HepG2 (cell line): ENCODE measurements around the gene CALR. TPM values are rescaled to one million over a fixed set of nuclear protein-coding genes. Genes with fewer than 3 reads are reported as not detected.

Experiments used
- ATAC-seq: fragments of 200-7000 bp; cut with Tn5 transposase; 3 replicates; pipeline ENCODE4 v1.9.1; 2020; ENCODE audit warnings: mild to moderate bottlenecking, moderate library complexity
- BruUV-seq: library from RNA; stranded (reverse); fragments of 400-500 nt; replicated peaks from 2 replicates; lab custom pipeline; 2021; lab: Mats Ljungman, UMichigan
- CTCF ChIA-PET: fragments of 300-600 bp; formaldehyde crosslinking; extraction: SDS; loops from one replicate; lab custom pipeline; 2021; ENCODE audit warnings: low total read pairs, inconsistent platforms, low intra/inter-chr PET ratio; lab: Yijun Ruan, JAX
- POLR2A ChIA-PET: fragments of 350-600 bp; sonication (Branson Sonifier 250); formaldehyde crosslinking; loops from one replicate; lab custom pipeline; 2020; ENCODE audit warnings: antibody characterized with exemption, inconsistent platforms; lab: Yijun Ruan, JAX
- DNase-seq: peaks from one replicate; pipeline ENCODE4 v3.0.0-alpha.2; 2015; ENCODE audit warnings: low spot score
- FAIRE-seq: peaks from 3 replicates; lab custom pipeline; 2011; peaks lifted over from hg19 to GRCh38; lab: Jason Lieb, UNC
- H2AFZ ChIP-seq: one replicate; pipeline ENCODE4 v1.6.1; 2011; ENCODE audit warnings: low read length, inconsistent platforms
- H3K27ac ChIP-seq: fragments of 300-600 bp; 3 replicates; pipeline ENCODE4 v1.8.0; 2011; ENCODE audit warnings: mixed run types, mild to moderate bottlenecking, mixed read lengths, low read length, inconsistent platforms; ENCODE audit not compliant: insufficient read depth; ENCODE audit errors: extremely low read length
- H3K27me3 ChIP-seq, 2 experiments: fragments of 200-600 bp in 1 of 2; 2 replicates in 1 of 2; 3 replicates in 1 of 2; pipeline versions ENCODE4 v1.6.0 to v1.8.0; 2011; ENCODE audit warnings: low read length in 2 of 2, mild to moderate bottlenecking in 2 of 2, moderate library complexity in 2 of 2, inconsistent platforms in 1 of 2; ENCODE audit not compliant: insufficient read depth in 2 of 2, control insufficient read depth in 1 of 2
- H3K36me3 ChIP-seq, 2 experiments: fragments of 200-600 bp in 1 of 2; replicated peaks in 1 of 2; 2 replicates in 1 of 2; 3 replicates in 1 of 2; pipeline versions ENCODE4 v1.5.1 to v1.8.0; 2011; ENCODE audit warnings: low read length in 2 of 2, inconsistent platforms in 1 of 2; ENCODE audit not compliant: insufficient read depth in 2 of 2, control insufficient read depth in 1 of 2
- H3K4me1 ChIP-seq: 2 replicates; pipeline ENCODE4 v1.5.1; 2012; ENCODE audit warnings: low read length, inconsistent platforms; ENCODE audit not compliant: insufficient read depth
- H3K4me2 ChIP-seq: 2 replicates; pipeline ENCODE4 v1.6.0; 2011; ENCODE audit warnings: low read depth, low read length, inconsistent platforms
- H3K4me3 ChIP-seq, 3 experiments: fragments of 200-600 bp in 1 of 3; sonication (generic), shearing (Covaris generic) in 1 of 3; replicated peaks in 1 of 3; 2 replicates each; pipeline ENCODE4 v1.5.1; 2011 to 2016; ENCODE audit warnings: low read length in 3 of 3, inconsistent platforms in 2 of 3, low read depth in 2 of 3, mild to moderate bottlenecking in 2 of 3, control low read depth in 1 of 3, mixed read lengths in 1 of 3; ENCODE audit not compliant: insufficient read depth in 1 of 3
- H3K79me2 ChIP-seq: one replicate; pipeline ENCODE4 v1.6.1; 2011; ENCODE audit warnings: low read length, inconsistent platforms; ENCODE audit not compliant: insufficient read depth
- H3K9ac ChIP-seq: 2 replicates; pipeline ENCODE4 v1.6.0; 2011; ENCODE audit warnings: mild to moderate bottlenecking, low read depth, low read length, inconsistent platforms; ENCODE audit not compliant: insufficient read depth
- H3K9me3 ChIP-seq: 2 replicates; pipeline ENCODE4 v1.5.1; 2012; ENCODE audit warnings: mild to moderate bottlenecking, low read length
- H4K20me1 ChIP-seq: 2 replicates; pipeline ENCODE4 v1.6.0; 2011; ENCODE audit warnings: inconsistent platforms, mild to moderate bottlenecking, low read length, moderate library complexity; ENCODE audit not compliant: insufficient read depth
- KAT2B ChIP-seq: fragments of 150-350 bp; IDR thresholded peaks from 2 replicates; pipeline ENCODE4 v1.6.1; 2014; ENCODE audit warnings: low read depth, low read length, borderline replicate concordance
- MAFK ChIP-seq, 2 experiments: IDR thresholded peaks in 1 of 2; conservative IDR thresholded peaks in 1 of 2; 2 replicates each; pipeline ENCODE4 v1.6.1; 2011; ENCODE audit warnings: improper control_type of control experiment in 2 of 2, low read length in 2 of 2
- MED1 ChIP-seq: sonication (generic); formaldehyde crosslinking; IDR thresholded peaks from 2 replicates; pipeline ENCODE4 v1.4.0; 2020; ENCODE audit warnings: missing genetic modification reagents
- PCBP1 ChIP-seq: fragments of 200-400 bp; formaldehyde crosslinking; IDR thresholded peaks from 2 replicates; pipeline ENCODE4 v1.6.1; 2017; ENCODE audit warnings: mild to moderate bottlenecking, low read depth, low read length, borderline replicate concordance
- YEATS2 ChIP-seq: sonication (generic); formaldehyde crosslinking; IDR thresholded peaks from 2 replicates; pipeline ENCODE4 v1.4.0; 2020; ENCODE audit warnings: missing genetic modification reagents, borderline replicate concordance
- ZBTB7A ChIP-seq: sonication (generic); formaldehyde crosslinking; IDR thresholded peaks from 2 replicates; pipeline ENCODE4 v1.8.0; 2022; ENCODE audit warnings: mild to moderate bottlenecking, missing genetic modification reagents
- ZNF367 ChIP-seq: sonication (generic); formaldehyde crosslinking; IDR thresholded peaks from 2 replicates; pipeline ENCODE4 v1.4.0; 2020; ENCODE audit warnings: missing genetic modification reagents, borderline replicate concordance
- ZNF512 ChIP-seq: sonication (generic); formaldehyde crosslinking; IDR thresholded peaks from 2 replicates; pipeline ENCODE4 v1.4.0; 2020; ENCODE audit warnings: mild to moderate bottlenecking, missing genetic modification reagents
- ZNF547 ChIP-seq: sonication (generic); formaldehyde crosslinking; IDR thresholded peaks from 2 replicates; pipeline ENCODE4 v1.5.1; 2020; ENCODE audit warnings: mild to moderate bottlenecking, missing genetic modification reagents
- ZNF660 ChIP-seq: sonication (generic); formaldehyde crosslinking; IDR thresholded peaks from 2 replicates; pipeline ENCODE4 v1.5.1; 2020; ENCODE audit warnings: mild to moderate bottlenecking, low read depth, missing genetic modification reagents, borderline replicate concordance
- WGBS: methylation state at CpG from one replicate; pipeline ENCODE4 v1.1.6; 2017; ENCODE audit warnings: low lambda C conversion rate; 5-methylcytosine and 5-hydroxymethylcytosine counted together
- in situ Hi-C: cut with HindIII; loops from 2 replicates; pipeline ENCODE4 v1.10.0; 2017; ENCODE audit warnings: low pct_unique_long_range_greater_than_20kb; ENCODE audit not compliant: extremely low pct_ligation_motif_present
- intact Hi-C: fragments of 100-400 bp; cut with micrococcal nuclease; formaldehyde crosslinking; loops from one replicate; pipeline ENCODE4 v1.10.0; 2022; ENCODE audit not compliant: unreplicated experiment
- polyA plus RNA-seq, 8 experiments: library from polyadenylated mRNA; depleted of rRNA in 3 of 8; stranded (reverse) in 7 of 8; unstranded in 1 of 8; fragments of >200 nt; fragmentation: Illumina TruSeq in 4 of 8; extraction: Trizol in 4 of 8; gene quantifications; 2 replicates each; pipeline versions ENCODE4 v1.2.1 to v1.2.3, GENCODE V29; 2011 to 2016; ENCODE audit warnings: low read depth in 4 of 8, missing spikeins in 1 of 8, mixed read lengths in 1 of 8; ENCODE audit not compliant: insufficient read depth in 1 of 8
- total RNA-seq, 5 experiments: library from RNA; depleted of rRNA; stranded (reverse); fragments of >200 nt; fragmentation: Illumina TruSeq; extraction: Trizol; gene quantifications; 2 replicates each; pipeline ENCODE4 v1.2.3, GENCODE V29; 2016; ENCODE audit warnings: low read depth in 1 of 5
- TF ChIP-seq, protein P1 (sequence below): sonication (generic); formaldehyde crosslinking; IDR thresholded peaks from 2 replicates; pipeline ENCODE4 v1.8.1; 2023; ENCODE audit warnings: mild to moderate bottlenecking, missing genetic modification reagents
- TF ChIP-seq, protein P2 (sequence below): sonication (generic); formaldehyde crosslinking; IDR thresholded peaks from 2 replicates; pipeline ENCODE4 v1.4.0; 2020; ENCODE audit warnings: missing genetic modification reagents
- TF ChIP-seq, protein P3 (sequence below): sonication (generic); formaldehyde crosslinking; IDR thresholded peaks from 2 replicates; pipeline ENCODE4 v1.9.0; 2021; ENCODE audit warnings: missing genetic modification reagents, borderline replicate concordance
- TF ChIP-seq, protein P4 (sequence below): sonication (generic); formaldehyde crosslinking; conservative IDR thresholded peaks from 2 replicates; pipeline ENCODE4 v1.5.0; 2020; ENCODE audit warnings: missing genetic modification reagents
- TF ChIP-seq, protein P5 (sequence below): sonication (generic); formaldehyde crosslinking; IDR thresholded peaks from 2 replicates; pipeline ENCODE4 v1.5.0; 2020; ENCODE audit warnings: mild to moderate bottlenecking, missing genetic modification reagents, borderline replicate concordance

The CALR gene
- total and polyA plus RNA-seq, 2 of the 13 experiments (the other 11 are each of a cell fraction or from before 2014, with no cell fraction given) = 898 to 934 TPM

DNA sequence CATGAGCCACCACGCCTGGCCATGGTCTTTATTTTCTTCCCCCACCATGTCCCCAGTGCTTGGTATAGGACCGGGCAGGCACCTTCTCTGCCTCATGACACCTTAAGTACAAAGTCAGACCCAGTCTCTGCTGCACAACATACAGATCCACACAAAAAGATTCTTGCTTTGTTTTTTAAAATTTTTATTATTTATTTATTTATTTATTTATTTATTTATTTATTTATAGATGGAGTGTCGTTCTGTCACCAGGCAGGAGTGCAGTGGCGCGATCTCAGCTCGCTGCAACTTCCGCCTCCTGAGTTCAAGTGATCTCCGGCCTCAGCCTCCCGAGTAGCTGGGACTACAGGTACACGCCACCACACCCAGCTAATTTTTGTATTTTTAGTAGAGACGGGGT is 54.3 kb downstream of the CALR start:
- Histone ChIP-seq H4K20me1 (peaks cover 3% of the 10 kb centered on the region; the same call in 1 of the 2 replicates), H3K79me2 (peaks cover 12% of the 10 kb centered on the region), H3K4me1 (peaks cover 33% of the 10 kb centered on the region), H3K36me3 (no peaks in the 10 kb centered on the region), H3K4me2 (no peak overlapping the region), H2AFZ (no peak overlapping the region), H3K4me3 (no peak overlapping the region), H3K27ac (no peak overlapping the region), H3K27me3 (no peaks in the 10 kb centered on the region), H3K9ac (no peak overlapping the region), H3K9me3 (no peaks in the 10 kb centered on the region)
- ATAC-seq (no peak), DNase-seq (no peak), FAIRE-seq (no peak)
- in situ Hi-C loops = no loop called here
- intact Hi-C loops = no loop called here
- 89% methylated on average over 11 of the region's 11 CpGs for WGBS
- ChIA-PET CTCF (no interaction called here), POLR2A (interaction anchor here (1.3 kb wide), 1 partner anchor 61 kb away, joined by 3 read pairs; no protein-coding TSS in a partner anchor)
- no TSS peak for BruUV-seq
- TF ChIP-seq, protein P1, sequence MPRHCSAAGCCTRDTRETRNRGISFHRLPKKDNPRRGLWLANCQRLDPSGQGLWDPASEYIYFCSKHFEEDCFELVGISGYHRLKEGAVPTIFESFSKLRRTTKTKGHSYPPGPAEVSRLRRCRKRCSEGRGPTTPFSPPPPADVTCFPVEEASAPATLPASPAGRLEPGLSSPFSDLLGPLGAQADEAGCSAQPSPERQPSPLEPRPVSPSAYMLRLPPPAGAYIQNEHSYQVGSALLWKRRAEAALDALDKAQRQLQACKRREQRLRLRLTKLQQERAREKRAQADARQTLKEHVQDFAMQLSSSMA = no peak
- no peak for TF ChIP-seq ZNF512 (CRISPR knock-in tag)
- no peak for TF ChIP-seq MED1 (CRISPR knock-in tag)
- TF ChIP-seq, protein P2, sequence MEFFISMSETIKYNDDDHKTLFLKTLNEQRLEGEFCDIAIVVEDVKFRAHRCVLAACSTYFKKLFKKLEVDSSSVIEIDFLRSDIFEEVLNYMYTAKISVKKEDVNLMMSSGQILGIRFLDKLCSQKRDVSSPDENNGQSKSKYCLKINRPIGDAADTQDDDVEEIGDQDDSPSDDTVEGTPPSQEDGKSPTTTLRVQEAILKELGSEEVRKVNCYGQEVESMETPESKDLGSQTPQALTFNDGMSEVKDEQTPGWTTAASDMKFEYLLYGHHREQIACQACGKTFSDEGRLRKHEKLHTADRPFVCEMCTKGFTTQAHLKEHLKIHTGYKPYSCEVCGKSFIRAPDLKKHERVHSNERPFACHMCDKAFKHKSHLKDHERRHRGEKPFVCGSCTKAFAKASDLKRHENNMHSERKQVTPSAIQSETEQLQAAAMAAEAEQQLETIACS (CRISPR knock-in tag) = no peak
- TF ChIP-seq PCBP1 = no peak
- no peak for TF ChIP-seq ZNF660 (CRISPR knock-in tag)
- TF ChIP-seq, protein P3, sequence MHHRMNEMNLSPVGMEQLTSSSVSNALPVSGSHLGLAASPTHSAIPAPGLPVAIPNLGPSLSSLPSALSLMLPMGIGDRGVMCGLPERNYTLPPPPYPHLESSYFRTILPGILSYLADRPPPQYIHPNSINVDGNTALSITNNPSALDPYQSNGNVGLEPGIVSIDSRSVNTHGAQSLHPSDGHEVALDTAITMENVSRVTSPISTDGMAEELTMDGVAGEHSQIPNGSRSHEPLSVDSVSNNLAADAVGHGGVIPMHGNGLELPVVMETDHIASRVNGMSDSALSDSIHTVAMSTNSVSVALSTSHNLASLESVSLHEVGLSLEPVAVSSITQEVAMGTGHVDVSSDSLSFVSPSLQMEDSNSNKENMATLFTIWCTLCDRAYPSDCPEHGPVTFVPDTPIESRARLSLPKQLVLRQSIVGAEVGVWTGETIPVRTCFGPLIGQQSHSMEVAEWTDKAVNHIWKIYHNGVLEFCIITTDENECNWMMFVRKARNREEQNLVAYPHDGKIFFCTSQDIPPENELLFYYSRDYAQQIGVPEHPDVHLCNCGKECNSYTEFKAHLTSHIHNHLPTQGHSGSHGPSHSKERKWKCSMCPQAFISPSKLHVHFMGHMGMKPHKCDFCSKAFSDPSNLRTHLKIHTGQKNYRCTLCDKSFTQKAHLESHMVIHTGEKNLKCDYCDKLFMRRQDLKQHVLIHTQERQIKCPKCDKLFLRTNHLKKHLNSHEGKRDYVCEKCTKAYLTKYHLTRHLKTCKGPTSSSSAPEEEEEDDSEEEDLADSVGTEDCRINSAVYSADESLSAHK = no peak
- TF ChIP-seq MAFK (conservative IDR thresholded peaks at IDR 0.05 in 1 of 2, IDR thresholded peaks at IDR 0.05 in 1 of 2; ENCODE audit: low read length in 2 of 2) = no peak
- TF ChIP-seq YEATS2 (CRISPR knock-in tag) = no peak
- TF ChIP-seq, protein P4, sequence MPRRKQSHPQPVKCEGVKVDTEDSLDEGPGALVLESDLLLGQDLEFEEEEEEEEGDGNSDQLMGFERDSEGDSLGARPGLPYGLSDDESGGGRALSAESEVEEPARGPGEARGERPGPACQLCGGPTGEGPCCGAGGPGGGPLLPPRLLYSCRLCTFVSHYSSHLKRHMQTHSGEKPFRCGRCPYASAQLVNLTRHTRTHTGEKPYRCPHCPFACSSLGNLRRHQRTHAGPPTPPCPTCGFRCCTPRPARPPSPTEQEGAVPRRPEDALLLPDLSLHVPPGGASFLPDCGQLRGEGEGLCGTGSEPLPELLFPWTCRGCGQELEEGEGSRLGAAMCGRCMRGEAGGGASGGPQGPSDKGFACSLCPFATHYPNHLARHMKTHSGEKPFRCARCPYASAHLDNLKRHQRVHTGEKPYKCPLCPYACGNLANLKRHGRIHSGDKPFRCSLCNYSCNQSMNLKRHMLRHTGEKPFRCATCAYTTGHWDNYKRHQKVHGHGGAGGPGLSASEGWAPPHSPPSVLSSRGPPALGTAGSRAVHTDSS (CRISPR knock-in tag) = no peak
- TF ChIP-seq KAT2B = no peak
- no peak for TF ChIP-seq ZNF547
- no peak for TF ChIP-seq ZBTB7A (CRISPR knock-in tag)
- no peak for TF ChIP-seq ZNF367 (CRISPR knock-in tag)
- TF ChIP-seq, protein P5, sequence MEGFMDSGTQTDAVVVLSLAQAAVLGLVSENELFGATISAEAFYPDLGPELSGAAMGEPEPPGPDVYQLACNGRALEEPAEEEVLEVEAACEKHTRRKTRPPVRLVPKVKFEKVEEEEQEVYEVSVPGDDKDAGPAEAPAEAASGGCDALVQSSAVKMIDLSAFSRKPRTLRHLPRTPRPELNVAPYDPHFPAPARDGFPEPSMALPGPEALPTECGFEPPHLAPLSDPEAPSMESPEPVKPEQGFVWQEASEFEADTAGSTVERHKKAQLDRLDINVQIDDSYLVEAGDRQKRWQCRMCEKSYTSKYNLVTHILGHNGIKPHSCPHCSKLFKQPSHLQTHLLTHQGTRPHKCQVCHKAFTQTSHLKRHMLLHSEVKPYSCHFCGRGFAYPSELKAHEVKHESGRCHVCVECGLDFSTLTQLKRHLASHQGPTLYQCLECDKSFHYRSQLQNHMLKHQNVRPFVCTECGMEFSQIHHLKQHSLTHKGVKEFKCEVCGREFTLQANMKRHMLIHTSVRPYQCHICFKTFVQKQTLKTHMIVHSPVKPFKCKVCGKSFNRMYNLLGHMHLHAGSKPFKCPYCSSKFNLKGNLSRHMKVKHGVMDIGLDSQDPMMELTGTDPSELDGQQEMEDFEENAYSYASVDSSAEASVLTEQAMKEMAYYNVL (CRISPR knock-in tag) = no peak
